Measurements from ENCODE around the gene SYT9.

DNA sequence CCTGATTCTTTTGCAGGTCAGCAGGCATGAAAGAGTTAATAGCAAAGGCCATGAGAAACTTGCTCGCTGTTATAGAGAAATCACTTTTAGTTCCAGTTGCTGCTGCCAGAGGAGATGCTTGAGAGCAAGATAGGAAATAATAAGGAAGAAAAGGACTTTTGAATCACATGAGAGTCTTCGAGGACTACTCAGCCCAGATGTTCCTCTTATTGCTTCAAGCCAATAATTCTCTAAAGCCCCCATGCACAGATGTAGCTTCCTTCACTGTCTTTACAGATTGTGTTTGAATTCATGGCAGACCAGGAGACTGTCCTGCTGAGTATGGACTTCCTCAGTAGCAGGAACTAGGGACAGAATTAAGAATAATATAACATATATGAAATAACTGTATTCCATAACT is 183.5 kb downstream of the SYT9 start:
- TF ChIP-seq POLR2AphosphoS5 (IDR thresholded peaks at IDR 0.05; ENCODE audit: low read depth, low read length) (no peak), POLR2A (IDR thresholded peaks at IDR 0.05; ENCODE audit: low read depth, low read length) (no peak), TAF1 (IDR thresholded peaks at IDR 0.05; ENCODE audit: low read depth, low read length) (no peak), SPI1 (IDR thresholded peaks at IDR 0.05; ENCODE audit: low read depth, low read length) (no peak)
